HCT116 (cell line): ENCODE measurements around the gene SEMA5A.

ENCODE experiments used
- CBX3 ChIP-seq: IDR thresholded peaks from 2 replicates; pipeline ENCODE4 v1.6.1; 2012; ENCODE audit warnings: low read depth
- CEBPB ChIP-seq: IDR thresholded peaks from 2 replicates; pipeline ENCODE4 v1.6.1; 2012; ENCODE audit warnings: low read depth
- CTCF ChIP-seq, 3 experiments: fragments of 200-600 bp in 1 of 3; sonication (generic) in 1 of 3; IDR thresholded peaks in 2 of 3; conservative IDR thresholded peaks in 1 of 3; 2 replicates each; pipeline ENCODE4 v1.5.1; 2012 to 2017; ENCODE audit warnings: low read depth in 2 of 3, low read length in 2 of 3, antibody characterized with exemption in 1 of 3, borderline replicate concordance in 1 of 3, control low read depth in 1 of 3, mild to moderate bottlenecking in 1 of 3, mixed read lengths in 1 of 3, mixed run types in 1 of 3, moderate library complexity in 1 of 3; ENCODE audit not compliant: insufficient read depth in 1 of 3
- EZH2 ChIP-seq: fragments of 200-600 bp; sonication (generic); IDR thresholded peaks from 2 replicates; pipeline ENCODE4 v1.6.1; 2017; ENCODE audit warnings: antibody characterized with exemption, mixed run types
- EZH2phosphoT487 ChIP-seq: fragments of 200-600 bp; IDR thresholded peaks from 2 replicates; pipeline ENCODE4 v1.6.1; 2018; ENCODE audit warnings: antibody characterized with exemption, borderline replicate concordance
- POLR2A ChIP-seq: IDR thresholded peaks from 2 replicates; pipeline ENCODE4 v1.7.0; 2011; ENCODE audit warnings: borderline replicate concordance; ENCODE audit not compliant: insufficient read depth, insufficient read length; ENCODE audit errors: extremely low read depth
- POLR2AphosphoS5 ChIP-seq: IDR thresholded peaks from 2 replicates; pipeline ENCODE4 v1.6.1; 2011; ENCODE audit warnings: mild to moderate bottlenecking, low read depth, low read length, moderate library complexity
- RAD21 ChIP-seq: IDR thresholded peaks from 2 replicates; pipeline ENCODE4 v1.6.1; 2012; ENCODE audit warnings: low read depth, mild to moderate bottlenecking
- REST ChIP-seq: IDR thresholded peaks from 2 replicates; pipeline ENCODE4 v1.6.1; 2012; ENCODE audit warnings: low read depth
- ZNF274 ChIP-seq: fragments of 200-500 bp; sonication (Bioruptor generic); IDR thresholded peaks from 2 replicates; pipeline ENCODE4 v1.6.1; 2014; ENCODE audit warnings: mild to moderate bottlenecking, low read depth, low read length, inconsistent platforms

DNA sequence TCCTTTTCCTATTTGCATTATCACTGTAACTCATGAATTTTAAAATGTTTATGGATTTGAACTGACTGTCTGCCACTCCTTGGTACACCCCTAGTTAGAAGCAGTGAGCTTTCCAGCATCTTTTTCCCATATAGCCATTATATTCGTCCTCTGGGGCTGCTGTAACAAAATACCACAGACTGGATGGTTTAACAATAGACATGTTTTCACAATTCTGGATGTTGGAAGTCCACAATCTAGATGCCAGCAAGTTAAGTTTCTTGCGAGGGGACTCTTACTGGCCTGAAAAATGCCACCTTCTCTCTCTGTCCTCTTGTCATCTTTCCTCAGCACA, 530.0 kb downstream of the SEMA5A start:
- TF ChIP-seq POLR2AphosphoS5 (no peak), ZNF274 (no peak), EZH2 (no peak), POLR2A (no peak), CEBPB (no peak), CTCF (IDR thresholded peaks at IDR 0.05 in 2 of 3, conservative IDR thresholded peaks at IDR 0.05 in 1 of 3; ENCODE audit: borderline replicate concordance in 1 of 3, insufficient read depth in 1 of 3, low read depth in 2 of 3, low read length in 2 of 3) (no peak), EZH2phosphoT487 (no peak), CBX3 (no peak), REST (no peak), RAD21 (no peak)
